Measurements from ENCODE around the gene GPANK1. TPM values are rescaled to one million over a fixed set of nuclear protein-coding genes. Genes with fewer than 3 reads are reported as not detected.
A peak's percentile ranks its signal among the peaks of the same experiment; 100 is the strongest.

The GPANK1 gene
- total and polyA plus RNA-seq, 2 of the 13 experiments (the other 11 are each of a cell fraction or from before 2014, with no cell fraction given), result 15.4 to 22.8 TPM

DNA sequence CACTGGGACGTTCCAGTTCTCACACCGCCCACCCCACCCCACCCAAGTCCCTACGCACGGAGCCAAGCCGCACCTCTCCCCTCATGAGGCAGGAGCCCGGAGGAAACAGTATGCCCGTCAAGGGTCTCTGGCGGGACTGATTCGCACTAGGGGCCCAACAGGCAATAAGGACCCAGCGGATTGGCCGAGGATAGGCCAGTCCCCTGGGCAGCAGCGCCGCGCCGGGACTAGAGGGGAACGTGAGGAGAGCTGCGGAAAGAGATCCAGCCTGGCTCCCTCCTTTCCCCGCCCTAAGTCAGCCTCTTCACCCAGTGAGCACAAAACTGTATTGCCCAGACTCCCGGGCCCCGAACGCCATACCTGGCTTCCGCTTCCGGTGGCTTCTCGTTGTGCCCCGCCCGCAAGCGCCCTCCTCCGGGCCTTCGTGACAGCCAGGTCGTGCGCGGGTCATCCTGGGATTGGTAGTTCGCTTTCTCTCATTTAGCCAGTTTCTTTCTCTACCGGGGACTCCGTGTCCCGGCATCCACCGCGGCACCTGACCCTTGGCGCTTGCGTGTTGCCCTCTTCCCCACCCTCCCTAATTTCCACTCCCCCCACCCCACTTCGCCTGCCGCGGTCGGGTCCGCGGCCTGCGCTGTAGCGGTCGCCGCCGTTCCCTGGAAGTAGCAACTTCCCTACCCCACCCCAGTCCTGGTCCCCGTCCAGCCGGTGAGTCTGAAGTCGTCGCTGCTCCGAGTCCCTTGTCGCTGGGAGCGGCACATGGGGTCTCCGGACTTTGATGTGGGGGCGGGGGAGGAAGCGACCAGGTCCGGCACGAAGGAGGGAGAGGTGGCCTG is 922 bp upstream of the GPANK1 start, which contains the start of gene CSNK2B (continued):
- TF ChIP-seq, protein P1, sequence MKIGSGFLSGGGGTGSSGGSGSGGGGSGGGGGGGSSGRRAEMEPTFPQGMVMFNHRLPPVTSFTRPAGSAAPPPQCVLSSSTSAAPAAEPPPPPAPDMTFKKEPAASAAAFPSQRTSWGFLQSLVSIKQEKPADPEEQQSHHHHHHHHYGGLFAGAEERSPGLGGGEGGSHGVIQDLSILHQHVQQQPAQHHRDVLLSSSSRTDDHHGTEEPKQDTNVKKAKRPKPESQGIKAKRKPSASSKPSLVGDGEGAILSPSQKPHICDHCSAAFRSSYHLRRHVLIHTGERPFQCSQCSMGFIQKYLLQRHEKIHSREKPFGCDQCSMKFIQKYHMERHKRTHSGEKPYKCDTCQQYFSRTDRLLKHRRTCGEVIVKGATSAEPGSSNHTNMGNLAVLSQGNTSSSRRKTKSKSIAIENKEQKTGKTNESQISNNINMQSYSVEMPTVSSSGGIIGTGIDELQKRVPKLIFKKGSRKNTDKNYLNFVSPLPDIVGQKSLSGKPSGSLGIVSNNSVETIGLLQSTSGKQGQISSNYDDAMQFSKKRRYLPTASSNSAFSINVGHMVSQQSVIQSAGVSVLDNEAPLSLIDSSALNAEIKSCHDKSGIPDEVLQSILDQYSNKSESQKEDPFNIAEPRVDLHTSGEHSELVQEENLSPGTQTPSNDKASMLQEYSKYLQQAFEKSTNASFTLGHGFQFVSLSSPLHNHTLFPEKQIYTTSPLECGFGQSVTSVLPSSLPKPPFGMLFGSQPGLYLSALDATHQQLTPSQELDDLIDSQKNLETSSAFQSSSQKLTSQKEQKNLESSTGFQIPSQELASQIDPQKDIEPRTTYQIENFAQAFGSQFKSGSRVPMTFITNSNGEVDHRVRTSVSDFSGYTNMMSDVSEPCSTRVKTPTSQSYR (CRISPR knock-in tag; IDR thresholded peaks at IDR 0.05; ENCODE audit: borderline replicate concordance), result peak; percentile 54; the same call in 1 of the 2 replicates
- TF ChIP-seq, protein P2, sequence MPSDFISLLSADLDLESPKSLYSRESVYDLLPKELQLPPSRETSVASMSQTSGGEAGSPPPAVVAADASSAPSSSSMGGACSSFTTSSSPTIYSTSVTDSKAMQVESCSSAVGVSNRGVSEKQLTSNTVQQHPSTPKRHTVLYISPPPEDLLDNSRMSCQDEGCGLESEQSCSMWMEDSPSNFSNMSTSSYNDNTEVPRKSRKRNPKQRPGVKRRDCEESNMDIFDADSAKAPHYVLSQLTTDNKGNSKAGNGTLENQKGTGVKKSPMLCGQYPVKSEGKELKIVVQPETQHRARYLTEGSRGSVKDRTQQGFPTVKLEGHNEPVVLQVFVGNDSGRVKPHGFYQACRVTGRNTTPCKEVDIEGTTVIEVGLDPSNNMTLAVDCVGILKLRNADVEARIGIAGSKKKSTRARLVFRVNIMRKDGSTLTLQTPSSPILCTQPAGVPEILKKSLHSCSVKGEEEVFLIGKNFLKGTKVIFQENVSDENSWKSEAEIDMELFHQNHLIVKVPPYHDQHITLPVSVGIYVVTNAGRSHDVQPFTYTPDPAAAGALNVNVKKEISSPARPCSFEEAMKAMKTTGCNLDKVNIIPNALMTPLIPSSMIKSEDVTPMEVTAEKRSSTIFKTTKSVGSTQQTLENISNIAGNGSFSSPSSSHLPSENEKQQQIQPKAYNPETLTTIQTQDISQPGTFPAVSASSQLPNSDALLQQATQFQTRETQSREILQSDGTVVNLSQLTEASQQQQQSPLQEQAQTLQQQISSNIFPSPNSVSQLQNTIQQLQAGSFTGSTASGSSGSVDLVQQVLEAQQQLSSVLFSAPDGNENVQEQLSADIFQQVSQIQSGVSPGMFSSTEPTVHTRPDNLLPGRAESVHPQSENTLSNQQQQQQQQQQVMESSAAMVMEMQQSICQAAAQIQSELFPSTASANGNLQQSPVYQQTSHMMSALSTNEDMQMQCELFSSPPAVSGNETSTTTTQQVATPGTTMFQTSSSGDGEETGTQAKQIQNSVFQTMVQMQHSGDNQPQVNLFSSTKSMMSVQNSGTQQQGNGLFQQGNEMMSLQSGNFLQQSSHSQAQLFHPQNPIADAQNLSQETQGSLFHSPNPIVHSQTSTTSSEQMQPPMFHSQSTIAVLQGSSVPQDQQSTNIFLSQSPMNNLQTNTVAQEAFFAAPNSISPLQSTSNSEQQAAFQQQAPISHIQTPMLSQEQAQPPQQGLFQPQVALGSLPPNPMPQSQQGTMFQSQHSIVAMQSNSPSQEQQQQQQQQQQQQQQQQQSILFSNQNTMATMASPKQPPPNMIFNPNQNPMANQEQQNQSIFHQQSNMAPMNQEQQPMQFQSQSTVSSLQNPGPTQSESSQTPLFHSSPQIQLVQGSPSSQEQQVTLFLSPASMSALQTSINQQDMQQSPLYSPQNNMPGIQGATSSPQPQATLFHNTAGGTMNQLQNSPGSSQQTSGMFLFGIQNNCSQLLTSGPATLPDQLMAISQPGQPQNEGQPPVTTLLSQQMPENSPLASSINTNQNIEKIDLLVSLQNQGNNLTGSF (CRISPR knock-in tag; IDR thresholded peaks at IDR 0.05), result 0 out of 2 replicates have a peak, but pooled peaks have one; percentile 63
- TF ChIP-seq ZNF615 (CRISPR knock-in tag; IDR thresholded peaks at IDR 0.05; ENCODE audit: borderline replicate concordance), result no peak
- no peak for TF ChIP-seq RNF2 (conservative IDR thresholded peaks at IDR 0.05; ENCODE audit: low read depth)
- TF ChIP-seq, protein P3, sequence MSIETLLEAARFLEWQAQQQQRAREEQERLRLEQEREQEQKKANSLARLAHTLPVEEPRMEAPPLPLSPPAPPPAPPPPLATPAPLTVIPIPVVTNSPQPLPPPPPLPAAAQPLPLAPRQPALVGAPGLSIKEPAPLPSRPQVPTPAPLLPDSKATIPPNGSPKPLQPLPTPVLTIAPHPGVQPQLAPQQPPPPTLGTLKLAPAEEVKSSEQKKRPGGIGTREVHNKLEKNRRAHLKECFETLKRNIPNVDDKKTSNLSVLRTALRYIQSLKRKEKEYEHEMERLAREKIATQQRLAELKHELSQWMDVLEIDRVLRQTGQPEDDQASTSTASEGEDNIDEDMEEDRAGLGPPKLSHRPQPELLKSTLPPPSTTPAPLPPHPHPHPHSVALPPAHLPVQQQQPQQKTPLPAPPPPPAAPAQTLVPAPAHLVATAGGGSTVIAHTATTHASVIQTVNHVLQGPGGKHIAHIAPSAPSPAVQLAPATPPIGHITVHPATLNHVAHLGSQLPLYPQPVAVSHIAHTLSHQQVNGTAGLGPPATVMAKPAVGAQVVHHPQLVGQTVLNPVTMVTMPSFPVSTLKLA (IDR thresholded peaks at IDR 0.05), result peak; percentile 62
- TF ChIP-seq ZNF136 (CRISPR knock-in tag; IDR thresholded peaks at IDR 0.05; ENCODE audit: low read depth), result no peak
- TF ChIP-seq, protein P4, sequence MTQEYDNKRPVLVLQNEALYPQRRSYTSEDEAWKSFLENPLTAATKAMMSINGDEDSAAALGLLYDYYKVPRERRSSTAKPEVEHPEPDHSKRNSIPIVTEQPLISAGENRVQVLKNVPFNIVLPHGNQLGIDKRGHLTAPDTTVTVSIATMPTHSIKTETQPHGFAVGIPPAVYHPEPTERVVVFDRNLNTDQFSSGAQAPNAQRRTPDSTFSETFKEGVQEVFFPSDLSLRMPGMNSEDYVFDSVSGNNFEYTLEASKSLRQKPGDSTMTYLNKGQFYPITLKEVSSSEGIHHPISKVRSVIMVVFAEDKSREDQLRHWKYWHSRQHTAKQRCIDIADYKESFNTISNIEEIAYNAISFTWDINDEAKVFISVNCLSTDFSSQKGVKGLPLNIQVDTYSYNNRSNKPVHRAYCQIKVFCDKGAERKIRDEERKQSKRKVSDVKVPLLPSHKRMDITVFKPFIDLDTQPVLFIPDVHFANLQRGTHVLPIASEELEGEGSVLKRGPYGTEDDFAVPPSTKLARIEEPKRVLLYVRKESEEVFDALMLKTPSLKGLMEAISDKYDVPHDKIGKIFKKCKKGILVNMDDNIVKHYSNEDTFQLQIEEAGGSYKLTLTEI (CRISPR knock-in tag; conservative IDR thresholded peaks at IDR 0.05), result no peak
- peak; percentile 96 for TF ChIP-seq HCFC1 (IDR thresholded peaks at IDR 0.05; ENCODE audit: low read depth, low read length)
- TF ChIP-seq, protein P5, sequence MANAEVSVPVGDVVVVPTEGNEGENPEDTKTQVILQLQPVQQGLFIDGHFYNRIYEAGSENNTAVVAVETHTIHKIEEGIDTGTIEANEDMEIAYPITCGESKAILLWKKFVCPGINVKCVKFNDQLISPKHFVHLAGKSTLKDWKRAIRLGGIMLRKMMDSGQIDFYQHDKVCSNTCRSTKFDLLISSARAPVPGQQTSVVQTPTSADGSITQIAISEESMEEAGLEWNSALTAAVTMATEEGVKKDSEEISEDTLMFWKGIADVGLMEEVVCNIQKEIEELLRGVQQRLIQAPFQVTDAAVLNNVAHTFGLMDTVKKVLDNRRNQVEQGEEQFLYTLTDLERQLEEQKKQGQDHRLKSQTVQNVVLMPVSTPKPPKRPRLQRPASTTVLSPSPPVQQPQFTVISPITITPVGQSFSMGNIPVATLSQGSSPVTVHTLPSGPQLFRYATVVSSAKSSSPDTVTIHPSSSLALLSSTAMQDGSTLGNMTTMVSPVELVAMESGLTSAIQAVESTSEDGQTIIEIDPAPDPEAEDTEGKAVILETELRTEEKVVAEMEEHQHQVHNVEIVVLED (CRISPR knock-in tag; IDR thresholded peaks at IDR 0.05; ENCODE audit: borderline replicate concordance), result peak; percentile 81; the same call in 1 of the 2 replicates
- no peak for TF ChIP-seq IKZF1 (IDR thresholded peaks at IDR 0.05)
- TF ChIP-seq FOXK1 (CRISPR knock-in tag; IDR thresholded peaks at IDR 0.05; ENCODE audit: borderline replicate concordance, low read depth), result peak; percentile 87
- TF ChIP-seq SNAPC2 (CRISPR knock-in tag; IDR thresholded peaks at IDR 0.05), result peak; percentile 71; the same call in 1 of the 2 replicates
- peak; percentile 38 for TF ChIP-seq MEF2D (CRISPR knock-in tag; IDR thresholded peaks at IDR 0.05)
- no peak; the same call in 1 of the 2 replicates for TF ChIP-seq HOXD1 (CRISPR knock-in tag; IDR thresholded peaks at IDR 0.05)
- no peak for TF ChIP-seq NCOA1 (CRISPR knock-in tag; IDR thresholded peaks at IDR 0.05)

All from HepG2 (cell line).